Embryonic facial prominence (tissue), 1 donor: ENCODE data around the gene ARGLU1.

Source experiments
- DNase-seq: peaks from one replicate; pipeline ENCODE4 v3.0.0-alpha.2; 2016; ENCODE audit errors: extremely low spot score

The ARGLU1 gene

DNA sequence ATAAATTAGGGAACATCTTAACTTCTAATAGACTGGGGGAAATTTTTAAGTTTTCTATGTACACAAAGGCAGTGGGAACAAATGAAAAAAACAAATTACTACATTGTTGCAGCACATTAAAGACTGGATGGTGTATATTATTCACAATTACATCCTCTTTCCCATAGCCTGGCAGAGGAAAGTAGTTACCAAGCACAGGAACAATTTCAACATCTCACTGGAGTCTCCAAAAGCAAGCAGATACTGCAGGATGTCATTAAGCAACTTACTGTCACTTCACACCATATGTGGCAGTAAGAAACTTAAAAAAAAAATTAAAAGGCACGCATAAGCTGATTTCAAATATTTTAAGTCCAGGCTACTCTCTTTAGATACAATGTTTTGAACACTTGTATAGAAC is 26.1 kb downstream of the ARGLU1 start:
- no peak for DNase-seq

DNA sequence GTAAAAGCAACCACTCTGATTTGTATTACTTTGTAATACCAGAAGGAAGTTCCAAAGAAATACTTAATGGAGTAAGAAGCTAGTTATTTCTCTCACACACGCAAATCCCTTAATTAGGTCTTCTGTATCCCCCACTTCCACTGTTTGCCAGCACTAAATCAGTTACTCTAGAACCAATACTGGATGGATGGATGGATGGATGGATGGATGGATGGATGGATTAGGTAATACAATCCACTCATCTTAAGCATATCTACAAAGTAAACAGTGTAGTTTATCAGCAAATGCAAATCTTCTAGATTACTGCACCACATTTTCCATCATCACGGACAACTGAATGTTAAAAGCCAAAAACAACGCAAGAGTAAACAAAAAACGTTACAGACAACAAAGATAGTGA is 27.3 kb downstream of the ARGLU1 start:
- no peak for DNase-seq

DNA sequence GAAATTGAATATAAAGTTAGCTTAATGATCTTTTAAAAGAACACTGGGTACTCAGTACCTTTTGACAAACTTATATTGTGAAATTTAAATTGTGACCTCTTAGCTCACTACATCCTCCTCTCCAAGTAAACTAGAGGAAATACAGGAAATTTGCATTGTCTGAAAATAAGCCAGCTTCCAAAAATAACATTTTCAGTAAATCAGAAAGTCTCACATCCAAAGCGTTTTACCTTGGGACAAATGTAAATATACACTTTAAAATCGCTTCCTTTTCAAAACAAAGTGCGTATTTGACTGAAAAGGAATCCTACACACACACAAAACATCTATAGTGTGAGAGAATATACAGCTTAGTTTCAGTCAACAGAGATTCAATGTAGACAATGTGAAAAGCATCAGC is 30.4 kb downstream of the ARGLU1 start:
- no peak for DNase-seq

DNA sequence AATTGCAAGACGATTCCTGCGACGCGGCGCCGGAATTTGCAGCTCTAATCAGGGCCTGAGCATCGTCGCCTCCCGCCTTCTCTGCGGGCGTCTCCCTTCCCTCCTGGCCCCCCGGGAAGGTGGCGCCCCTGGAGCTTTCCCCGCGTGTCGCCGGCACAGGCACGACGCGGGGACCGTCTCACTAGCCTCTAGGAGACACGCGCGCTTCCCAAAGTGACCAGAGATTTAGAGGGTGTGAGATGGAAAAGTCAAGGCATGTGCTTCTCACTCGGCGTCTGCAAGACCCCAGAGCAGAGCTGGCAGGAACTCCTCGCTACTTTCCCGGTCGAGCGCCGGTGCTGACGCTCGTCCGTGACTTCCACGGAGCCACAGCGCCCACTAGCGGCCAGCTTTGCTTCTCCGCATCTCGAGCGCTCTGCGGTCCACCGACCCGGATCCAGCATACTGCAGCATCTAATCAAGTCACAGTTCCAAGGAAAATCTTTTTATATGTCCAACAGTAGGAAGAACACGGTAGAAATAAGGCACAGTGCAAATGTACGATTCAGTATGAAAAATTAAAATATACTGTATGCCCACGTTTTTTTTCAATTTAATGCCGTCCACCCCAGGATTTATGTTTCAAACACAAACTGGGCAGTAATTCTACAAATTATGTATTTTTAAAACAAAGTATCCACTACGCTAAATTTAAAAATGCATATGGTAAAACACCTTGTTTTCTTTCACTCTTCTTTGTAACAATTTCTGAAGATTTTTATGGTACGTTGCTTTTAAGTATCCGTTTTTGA is 31.5 kb downstream of the ARGLU1 start:
- peak; percentile 89 for DNase-seq

DNA sequence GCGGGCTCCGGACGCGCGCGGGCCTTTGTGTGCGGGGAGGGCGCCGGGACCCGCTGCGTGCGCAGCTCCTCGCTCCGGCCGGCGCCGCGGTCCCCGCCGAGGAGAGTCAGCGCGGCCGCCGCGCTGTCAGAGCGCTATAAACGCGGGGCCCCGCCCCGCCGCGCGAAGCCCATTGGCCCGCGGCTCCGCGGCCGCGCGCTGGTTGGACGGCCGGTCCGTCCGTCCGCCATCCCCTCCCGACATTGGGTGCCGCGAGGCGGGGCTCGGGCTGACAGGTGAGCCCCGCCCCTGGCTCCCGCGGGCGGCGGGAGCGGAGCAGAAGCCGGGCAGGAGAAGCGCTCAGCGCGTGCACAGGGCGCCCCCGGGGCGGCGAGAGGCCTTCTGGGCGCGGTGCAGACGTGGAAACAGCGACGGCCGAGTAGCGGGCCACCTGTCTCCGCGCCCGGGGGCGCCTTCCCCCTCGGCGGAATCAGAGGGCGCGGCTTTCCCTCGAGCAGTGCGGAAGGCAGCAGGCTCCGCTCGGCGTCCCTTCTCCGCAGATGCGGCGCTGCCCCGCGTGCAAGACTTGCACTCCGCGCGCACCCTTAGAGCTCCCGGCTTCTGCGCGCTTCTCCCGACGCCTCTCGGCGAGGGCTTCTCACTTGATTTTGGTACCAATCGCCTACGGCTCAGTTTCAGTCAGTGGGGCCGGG is 32.2 kb downstream of the ARGLU1 start, which contains the start of gene EFNB2:
Gene EFNB2 (minus strand): TSS at position 111 of the 692 bp plus-strand sequence. CDS start 698 bp downstream, outside the sequence.
- peak; percentile 85 for DNase-seq

DNA sequence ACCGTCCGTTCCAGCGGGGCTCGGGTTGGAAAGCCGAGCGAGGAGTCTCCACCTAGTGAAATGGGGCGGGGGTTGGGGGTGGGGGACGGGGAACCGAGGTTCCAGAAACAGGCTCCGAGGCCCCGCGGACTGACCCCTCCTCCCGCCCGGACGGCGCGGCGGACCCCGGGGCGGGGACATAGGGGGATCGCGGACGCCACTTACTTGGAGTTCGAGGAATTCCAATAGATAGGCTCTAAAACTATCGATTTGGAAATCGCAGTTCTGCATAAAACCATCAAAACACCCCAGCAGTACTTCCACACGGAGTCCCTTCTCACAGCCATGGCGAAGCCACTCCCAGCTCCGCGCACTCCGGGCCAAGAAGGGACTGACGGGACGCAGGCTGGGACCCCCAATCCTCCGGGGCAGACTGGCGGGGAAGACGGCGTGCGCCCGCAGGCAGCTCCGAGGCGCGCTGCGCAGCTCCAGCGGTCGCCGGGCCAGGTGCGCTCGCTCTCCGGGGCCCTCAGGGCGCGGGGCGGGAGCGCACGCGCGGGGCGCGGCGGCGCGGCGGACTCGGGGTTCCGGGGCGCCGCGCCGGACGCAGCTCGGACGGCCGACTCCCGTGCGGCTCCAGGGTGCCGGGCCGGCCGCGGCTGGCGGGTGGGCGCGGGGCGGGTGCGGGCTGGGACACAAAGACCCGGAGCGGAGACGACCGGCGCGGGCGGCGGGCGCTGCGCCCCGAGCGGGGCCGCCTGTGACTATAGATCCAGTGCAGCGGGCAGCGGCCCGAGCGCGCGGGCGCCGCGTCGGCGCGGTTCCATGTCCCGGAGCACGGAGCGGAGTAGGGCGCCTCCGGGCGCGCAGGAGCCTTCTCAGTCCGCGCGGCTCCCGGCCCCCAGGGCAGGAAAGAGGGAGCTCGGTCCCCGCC is 33.0 kb downstream of the ARGLU1 start:
- no peak for DNase-seq

DNA sequence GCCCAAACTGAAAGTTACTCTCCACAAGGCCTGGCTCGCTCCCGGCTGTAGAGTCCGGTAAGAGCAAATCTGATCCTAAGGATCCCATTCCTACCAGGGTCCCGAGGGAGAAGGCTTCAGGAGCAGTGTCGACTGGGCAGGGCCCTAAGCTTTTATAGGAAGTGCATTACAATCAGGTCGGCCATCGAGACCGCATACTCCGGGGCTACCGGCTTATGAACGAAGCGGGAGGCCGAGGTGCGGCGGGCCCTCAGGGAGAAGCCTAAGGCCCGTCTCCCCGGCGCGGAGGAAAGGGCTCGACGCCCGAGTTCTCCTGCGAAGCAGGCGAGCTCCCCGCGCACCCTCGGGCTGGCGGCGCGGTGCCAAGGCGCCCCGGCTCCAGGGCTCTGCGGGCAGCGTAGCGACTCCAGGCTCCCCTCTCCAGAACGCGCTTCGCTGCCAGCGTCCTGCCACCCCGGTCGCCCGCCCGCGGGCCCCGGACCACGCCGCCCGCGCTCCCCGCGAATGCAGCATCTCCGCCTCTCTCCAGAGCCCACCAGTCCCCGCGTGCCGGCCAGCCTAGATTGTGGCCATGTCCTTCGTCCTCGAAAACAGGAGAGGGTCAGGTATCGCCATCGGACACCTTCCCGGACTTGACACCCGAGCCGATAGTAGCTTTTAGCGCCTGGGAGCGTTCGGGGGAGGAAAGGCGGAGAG is 33.8 kb downstream of the ARGLU1 start:
- DNase-seq = no peak

DNA sequence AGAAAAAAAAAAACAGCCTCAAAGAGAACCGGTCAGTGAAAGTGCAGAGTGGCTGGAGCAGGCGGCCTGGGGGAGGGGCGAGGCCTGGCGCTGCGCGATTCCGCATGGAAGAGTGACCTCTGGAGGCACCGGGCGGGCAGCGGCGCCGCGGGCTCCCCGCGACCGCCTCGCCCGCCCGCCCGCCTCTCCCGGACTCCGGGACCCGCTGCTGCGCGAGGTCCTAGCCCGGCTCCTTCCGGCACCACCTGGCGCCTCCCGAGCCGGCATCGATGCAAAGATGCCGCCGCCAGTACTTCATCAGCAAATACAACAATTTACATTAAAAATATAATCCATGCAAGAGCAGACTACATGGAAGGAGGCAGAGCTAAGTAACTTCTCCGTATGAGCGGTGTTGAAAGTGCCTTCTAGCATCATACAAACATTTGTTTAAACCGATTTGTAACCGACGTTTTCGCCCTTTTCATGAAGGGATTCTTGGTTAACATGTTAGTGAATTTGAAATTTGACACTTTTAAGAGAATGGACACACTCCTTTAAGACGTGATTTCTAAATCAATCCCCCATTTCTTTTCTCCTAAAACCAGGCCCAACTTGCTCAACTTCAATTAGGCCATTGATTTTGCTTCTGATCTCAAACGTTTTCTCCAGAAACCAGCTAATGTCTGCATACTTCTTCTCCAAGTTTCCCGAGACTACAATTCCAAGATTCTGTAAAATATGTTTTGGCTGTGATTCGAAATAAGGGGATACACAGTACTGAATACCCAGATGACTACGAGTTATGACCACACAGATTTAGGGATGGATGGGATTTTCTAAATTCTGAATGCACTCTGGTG is 34.6 kb downstream of the ARGLU1 start:
- DNase-seq = no peak

DNA sequence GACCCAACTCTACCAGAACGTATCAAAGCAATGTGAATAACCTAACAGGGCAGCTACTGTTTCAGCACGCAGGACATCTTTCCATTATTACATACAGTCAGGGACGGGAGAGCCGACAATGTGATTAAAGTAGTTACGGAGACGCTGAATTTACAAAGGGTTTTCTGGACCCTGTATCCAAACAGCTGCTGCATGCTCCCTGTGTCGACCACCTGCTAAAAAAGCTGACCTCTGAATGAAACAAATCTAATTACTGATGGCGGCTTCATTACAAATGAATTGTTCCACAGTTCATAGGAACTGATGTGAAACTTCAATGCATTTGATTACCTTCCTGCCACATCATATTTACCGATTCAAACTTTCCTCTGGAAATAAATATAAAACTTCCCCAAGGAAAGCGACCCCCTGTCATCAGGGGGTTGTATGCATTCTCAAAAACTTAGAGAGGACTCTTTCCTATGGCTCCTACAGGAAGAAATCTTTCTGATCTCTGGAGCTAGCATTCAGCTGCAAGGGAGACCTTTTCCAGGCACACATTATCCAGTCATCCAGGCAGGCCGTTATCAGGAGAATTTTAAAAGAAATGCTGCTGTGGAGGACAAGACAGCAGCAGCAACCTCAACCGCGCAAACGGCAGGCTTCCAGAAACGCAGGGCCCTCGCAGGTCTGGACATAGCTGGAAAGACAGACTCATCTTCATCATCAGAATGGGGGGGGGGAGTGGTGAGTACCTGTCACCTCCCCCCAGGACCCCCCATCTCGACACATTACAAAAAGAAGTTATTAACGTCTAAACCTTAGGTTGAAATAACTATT is 35.6 kb downstream of the ARGLU1 start:
- DNase-seq = no peak

DNA sequence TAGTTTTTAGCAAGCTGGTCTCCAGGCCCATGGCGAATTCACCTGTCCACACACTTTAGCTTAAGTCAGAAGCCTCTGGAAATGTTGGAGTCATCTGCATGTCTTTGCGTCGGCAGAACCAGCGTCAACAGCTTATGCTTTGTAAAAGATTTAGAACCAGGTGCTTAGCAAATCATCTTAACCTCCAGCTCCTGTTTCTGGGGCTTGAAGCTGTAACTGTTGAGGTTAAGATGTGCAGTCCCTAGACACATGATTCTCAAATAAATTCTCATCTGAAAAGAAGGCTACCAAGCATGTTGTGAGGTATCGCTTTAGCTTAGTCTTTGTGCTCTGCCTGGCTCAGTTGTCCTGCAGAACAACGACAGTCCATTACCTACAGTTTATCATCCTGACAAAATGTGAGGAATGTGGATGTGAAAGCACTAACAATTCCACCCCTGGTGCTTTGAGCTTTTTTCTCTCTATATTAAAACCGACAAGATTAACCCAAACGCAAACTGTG is 36.9 kb downstream of the ARGLU1 start:
- no peak for DNase-seq

DNA sequence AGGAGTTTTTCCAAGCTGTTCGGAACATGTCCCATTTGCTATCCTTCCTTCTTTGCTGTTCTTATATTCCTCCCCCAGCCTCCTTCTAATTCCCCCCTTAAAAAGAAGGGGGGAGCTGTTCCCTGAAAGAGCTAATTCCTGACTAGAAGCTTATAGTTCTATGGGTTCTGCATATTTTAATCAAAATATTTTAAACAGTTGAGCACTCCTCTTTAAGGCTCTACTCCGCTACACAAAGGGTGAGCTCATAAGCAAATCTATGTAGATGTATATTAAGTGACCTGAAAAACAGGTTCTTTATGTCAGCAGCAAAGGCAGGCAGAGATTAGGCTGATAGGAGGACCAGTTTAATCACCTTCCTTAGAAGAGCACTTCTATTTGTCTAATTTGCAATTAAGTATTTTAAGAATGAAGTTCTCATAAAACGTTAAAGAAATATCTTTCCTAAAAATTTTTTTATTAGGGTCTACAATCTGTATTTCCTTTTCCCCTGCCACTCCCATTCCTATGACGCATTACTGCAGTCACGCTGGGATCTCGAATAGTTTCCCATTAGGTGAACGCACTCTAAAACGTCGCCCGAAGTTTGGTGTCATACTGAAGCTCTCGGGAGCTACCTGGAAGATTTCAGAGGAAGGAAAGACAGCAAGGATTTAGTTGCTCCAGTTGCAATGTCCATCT is 37.6 kb downstream of the ARGLU1 start:
- no peak for DNase-seq

DNA sequence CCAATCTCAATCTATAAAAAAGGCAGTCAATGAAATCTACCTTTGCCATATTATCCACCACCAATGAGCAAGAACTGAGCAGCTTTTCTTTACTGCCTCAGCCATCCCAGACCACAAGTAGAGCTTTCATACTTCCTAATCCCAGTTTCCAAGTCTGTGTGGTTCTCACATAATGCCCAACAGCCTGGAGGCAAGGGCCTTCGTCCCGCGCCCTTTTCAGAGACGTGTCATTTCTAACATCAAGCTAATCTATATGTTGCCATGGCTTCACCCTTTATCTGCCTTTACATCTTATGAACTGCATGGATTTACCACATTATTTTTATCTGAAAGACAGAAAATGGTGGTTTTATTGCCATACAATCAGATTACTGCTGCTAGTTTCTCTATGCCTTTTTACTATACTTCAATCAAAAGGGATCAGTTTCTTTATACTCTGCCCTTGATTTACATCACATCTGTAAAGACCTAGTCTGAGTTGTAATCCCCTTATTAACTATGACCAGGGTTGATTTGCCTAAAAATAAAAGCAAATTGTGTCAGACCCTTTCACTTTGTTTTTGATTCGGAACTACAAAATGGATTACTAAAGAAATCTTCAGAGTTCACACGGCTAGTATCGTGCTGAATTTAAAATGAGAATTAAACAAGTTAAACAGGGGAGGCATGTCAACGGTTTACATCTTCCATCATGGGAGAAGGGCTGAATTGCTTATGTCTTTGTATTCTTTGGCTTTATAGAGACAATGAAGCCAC is 38.3 kb downstream of the ARGLU1 start:
- DNase-seq = no peak

DNA sequence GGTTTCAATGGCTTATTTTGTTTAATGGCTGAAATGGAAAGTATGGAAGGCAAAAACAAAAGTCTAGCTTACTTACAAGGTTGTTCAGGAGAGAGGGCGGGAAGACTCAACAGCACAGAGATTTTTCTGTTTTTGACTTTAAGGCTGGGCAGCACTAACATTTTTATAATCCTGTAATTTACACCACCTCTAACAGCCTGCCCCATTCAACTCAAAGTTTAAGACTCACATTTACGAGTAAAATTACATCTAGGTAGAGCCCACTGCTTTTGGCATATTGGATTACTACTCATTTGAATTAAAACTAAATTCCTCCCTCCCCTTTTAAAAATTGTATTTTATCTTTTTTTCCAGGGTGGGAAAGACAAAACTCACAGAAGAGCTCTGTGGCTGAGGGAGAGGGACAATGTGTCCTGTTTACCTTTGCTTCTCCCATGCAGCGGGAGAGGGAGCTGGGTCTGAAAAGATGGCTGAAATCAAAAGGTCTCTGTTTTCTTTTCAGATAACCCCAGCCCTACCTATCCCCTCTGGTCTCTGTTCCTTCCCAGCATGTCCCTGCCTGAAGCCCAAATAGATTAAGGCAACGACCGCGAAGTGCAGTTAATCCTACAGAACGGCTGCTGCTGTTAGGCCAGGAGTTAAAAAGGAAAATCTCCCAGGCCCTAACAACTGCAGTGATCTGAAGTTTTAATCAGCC is 39.1 kb downstream of the ARGLU1 start:
- no peak for DNase-seq

DNA sequence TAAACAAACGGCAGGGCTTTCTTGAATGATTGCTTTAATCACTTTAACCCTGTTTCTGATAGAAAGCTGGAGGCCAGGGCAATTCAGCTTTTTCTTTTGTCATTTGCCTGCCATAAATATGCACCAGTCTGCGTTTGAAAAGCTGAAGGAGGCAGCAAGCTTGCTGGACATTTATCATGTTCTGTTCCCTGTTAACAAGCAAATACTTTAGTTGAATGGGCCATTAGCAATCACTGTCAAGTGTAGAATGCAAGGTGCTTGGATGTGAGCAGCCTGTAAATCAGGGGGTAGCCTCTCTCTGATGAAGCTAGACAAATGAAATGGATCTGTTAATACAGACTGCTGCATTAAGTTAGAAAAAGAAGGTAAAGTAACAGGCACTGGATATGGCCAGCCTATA is 40.1 kb downstream of the ARGLU1 start:
- DNase-seq = no peak

DNA sequence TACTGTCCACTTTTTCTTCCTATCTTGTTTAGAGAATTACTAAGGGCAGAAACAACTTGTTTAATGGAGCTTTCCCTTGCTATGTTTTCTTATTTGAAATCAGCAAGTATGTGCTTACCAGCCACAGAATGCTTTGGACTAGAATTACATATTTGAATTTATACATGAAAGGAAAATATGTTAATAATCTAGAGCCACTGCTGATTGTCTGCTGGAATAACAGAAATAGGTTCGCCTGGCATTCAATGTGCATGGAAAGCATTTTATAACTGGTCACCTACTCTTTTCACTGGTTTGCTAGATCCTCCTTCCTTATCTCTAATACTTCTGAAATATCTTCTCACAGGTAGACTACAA is 40.5 kb downstream of the ARGLU1 start:
- no peak for DNase-seq

DNA sequence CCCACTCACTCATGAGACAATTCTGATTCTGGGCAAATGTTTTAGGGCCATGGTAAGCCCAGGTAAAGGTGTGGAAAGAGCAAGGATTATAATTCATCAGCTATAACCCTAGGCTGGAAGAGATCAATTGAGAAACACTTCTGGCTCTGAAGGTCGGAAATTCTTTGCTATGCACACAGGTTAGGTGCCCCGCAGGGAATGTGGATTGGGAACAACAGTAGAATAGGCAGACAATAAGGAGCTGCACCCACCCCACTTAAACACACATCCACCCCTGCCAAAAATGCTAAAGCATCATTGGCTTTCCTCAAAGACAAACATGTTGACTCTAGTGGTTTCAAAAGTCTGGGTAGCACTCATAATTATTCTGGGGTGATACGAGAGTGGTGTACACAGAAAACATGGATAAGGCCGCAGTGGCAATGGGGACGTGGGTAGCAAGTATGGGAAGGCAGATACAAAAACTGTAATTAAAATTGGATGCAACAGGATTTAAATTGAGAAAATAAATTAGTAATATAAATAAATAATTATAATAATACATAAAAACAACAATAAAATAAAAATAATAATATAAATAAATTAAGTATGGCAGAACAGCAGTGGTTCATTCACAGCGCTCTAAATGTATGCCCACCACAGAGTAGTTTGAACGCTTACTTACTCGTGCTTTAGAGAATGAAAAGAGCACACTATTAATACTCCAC is 41.0 kb downstream of the ARGLU1 start:
- no peak for DNase-seq

DNA sequence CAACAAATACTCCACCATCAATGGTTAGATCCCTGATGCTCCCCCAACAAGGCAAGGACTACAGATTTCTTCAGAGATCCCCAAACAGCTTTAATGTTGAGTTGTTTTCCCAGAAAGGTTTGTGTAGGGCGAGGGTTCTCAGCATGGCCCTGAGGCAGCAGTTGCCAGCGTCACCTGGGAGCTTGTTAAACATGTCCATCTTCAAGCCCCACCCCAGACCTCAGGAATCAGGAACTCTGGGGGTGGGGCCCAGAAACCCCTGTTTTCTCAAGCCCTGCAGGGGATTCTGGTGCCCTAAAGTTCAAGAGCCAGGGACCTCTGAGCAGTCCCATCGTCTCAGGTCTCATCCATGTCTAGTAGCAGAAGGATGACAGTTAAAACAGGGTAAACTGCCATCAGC is 42.1 kb downstream of the ARGLU1 start:
- DNase-seq = no peak
